ENCODE results near the gene ZNF536. TPM values are rescaled to one million over a fixed set of nuclear protein-coding genes. Genes with fewer than 3 reads are reported as not detected.

ZNF536 gene
- total RNA-seq, 1 experiment from 2014 or later: 0.05 TPM

GRCh38 chr19:30374539-30374864 lies 2.3 kb downstream of the ZNF536 start:
- H3K27me3 ChIP-seq (ENCODE audit: control insufficient read depth, insufficient read depth, low read length): peaks cover 10% of the 10 kb centered on the region
- no peak overlapping the region for H3K4me3 ChIP-seq (ENCODE audit: low read depth in 2 of 2, low read length in 2 of 2)
- in situ Hi-C loops (cut with HindIII; ENCODE audit: low pct_unique_long_range_greater_than_20kb, low sequenced_read_pairs): no loop called here
- no TSS peak for BruUV-seq (replicated peaks)
- DNase-seq (ENCODE audit: low read depth, low spot score): no peak
- no peaks in the 10 kb centered on the region; the same call in 1 of the 2 replicates for H3K36me3 ChIP-seq (ENCODE audit: control insufficient read depth, insufficient read depth, low read length)
- no peaks in the 10 kb centered on the region for H3K9me3 ChIP-seq (ENCODE audit: control insufficient read depth, insufficient read depth, low read depth, low read length)
- TF ChIP-seq, protein P1, sequence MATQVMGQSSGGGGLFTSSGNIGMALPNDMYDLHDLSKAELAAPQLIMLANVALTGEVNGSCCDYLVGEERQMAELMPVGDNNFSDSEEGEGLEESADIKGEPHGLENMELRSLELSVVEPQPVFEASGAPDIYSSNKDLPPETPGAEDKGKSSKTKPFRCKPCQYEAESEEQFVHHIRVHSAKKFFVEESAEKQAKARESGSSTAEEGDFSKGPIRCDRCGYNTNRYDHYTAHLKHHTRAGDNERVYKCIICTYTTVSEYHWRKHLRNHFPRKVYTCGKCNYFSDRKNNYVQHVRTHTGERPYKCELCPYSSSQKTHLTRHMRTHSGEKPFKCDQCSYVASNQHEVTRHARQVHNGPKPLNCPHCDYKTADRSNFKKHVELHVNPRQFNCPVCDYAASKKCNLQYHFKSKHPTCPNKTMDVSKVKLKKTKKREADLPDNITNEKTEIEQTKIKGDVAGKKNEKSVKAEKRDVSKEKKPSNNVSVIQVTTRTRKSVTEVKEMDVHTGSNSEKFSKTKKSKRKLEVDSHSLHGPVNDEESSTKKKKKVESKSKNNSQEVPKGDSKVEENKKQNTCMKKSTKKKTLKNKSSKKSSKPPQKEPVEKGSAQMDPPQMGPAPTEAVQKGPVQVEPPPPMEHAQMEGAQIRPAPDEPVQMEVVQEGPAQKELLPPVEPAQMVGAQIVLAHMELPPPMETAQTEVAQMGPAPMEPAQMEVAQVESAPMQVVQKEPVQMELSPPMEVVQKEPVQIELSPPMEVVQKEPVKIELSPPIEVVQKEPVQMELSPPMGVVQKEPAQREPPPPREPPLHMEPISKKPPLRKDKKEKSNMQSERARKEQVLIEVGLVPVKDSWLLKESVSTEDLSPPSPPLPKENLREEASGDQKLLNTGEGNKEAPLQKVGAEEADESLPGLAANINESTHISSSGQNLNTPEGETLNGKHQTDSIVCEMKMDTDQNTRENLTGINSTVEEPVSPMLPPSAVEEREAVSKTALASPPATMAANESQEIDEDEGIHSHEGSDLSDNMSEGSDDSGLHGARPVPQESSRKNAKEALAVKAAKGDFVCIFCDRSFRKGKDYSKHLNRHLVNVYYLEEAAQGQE (IDR thresholded peaks at IDR 0.05; ENCODE audit: insufficient read depth in 1 of 2, low read depth in 2 of 2, low read length in 1 of 2): no peak
- TF ChIP-seq POLR2AphosphoS5 (IDR thresholded peaks at IDR 0.05; ENCODE audit: low read depth, low read length): no peak
- no peak for TF ChIP-seq CTCF (IDR thresholded peaks at IDR 0.05)
- TF ChIP-seq SIN3A (IDR thresholded peaks at IDR 0.05; ENCODE audit: borderline replicate concordance, insufficient read depth, low read depth, low read length): no peak
- no peak for TF ChIP-seq TCF7L2 (IDR thresholded peaks at IDR 0.05; ENCODE audit: low read depth, low read length)
- POLR2A ChIA-PET: no interaction called here
- no peak for ATAC-seq
- H3K27ac ChIP-seq (ENCODE audit: low read length): no peak overlapping the region
- no peaks in the 10 kb centered on the region for H3K4me1 ChIP-seq (ENCODE audit: control insufficient read depth, insufficient read depth, low read length)
- intact Hi-C loops (cut with micrococcal nuclease; ENCODE audit: unreplicated experiment): no loop called here
- CTCF ChIA-PET: no interaction called here

DNA sequence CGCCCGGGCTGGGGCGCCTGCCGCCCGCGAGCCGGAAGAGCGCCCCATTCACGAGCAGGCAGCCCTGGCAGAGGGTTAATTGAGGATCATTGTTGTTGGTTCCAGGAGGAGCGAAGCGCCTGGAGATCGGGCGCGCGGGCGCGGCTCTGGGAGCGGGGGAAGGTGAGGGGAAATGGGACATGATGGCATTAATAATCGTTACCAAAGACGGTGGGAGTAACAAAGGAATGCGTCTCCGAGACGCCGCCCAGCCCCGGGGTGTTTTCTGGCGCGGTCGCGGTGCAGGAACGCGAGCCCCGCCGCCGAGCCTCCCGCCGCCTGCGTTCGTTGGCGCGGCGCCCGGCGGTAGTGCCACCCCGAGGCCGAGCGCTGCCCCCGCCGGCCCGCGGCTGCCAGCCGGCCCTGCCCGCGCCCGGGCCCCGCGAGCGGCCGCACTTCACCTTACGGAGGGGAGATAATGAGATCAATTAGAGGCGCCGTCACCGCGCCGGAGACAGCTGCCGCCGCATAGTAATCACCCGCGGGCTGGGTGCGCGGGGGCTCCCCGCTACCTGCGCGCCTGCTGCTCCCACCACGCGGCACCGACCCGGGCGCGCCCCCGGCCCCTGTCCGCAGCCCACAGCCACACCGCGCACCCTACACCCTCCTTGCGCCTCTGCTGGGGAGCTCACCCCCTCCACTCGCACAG lies 2.8 kb downstream of the ZNF536 start:
- intact Hi-C loops (cut with micrococcal nuclease; ENCODE audit: unreplicated experiment): no loop called here
- no peak for TF ChIP-seq SIN3A (IDR thresholded peaks at IDR 0.05; ENCODE audit: borderline replicate concordance, insufficient read depth, low read depth, low read length)
- no peak for TF ChIP-seq TCF7L2 (IDR thresholded peaks at IDR 0.05; ENCODE audit: low read depth, low read length)
- TF ChIP-seq, protein P1 (IDR thresholded peaks at IDR 0.05; ENCODE audit: insufficient read depth in 1 of 2, low read depth in 2 of 2, low read length in 1 of 2): no peak
- no peak for TF ChIP-seq CTCF (IDR thresholded peaks at IDR 0.05)
- TF ChIP-seq POLR2AphosphoS5 (IDR thresholded peaks at IDR 0.05; ENCODE audit: low read depth, low read length): no peak
- H3K27ac ChIP-seq (ENCODE audit: low read length): no peak overlapping the region

More for the DNA sequence above, 2.8 kb downstream of the ZNF536 start:
- peaks cover 10% of the 10 kb centered on the region; the same call in 1 of the 2 replicates for H3K27me3 ChIP-seq (ENCODE audit: control insufficient read depth, insufficient read depth, low read length)
- no peaks in the 10 kb centered on the region for H3K4me1 ChIP-seq (ENCODE audit: control insufficient read depth, insufficient read depth, low read length)
- no TSS peak for BruUV-seq (replicated peaks)
- DNase-seq (ENCODE audit: low read depth, low spot score) (no peak), ATAC-seq (no peak)
- in situ Hi-C loops (cut with HindIII; ENCODE audit: low pct_unique_long_range_greater_than_20kb, low sequenced_read_pairs): no loop called here
- ChIA-PET POLR2A (no interaction called here), CTCF (no interaction called here)
- no peaks in the 10 kb centered on the region for H3K9me3 ChIP-seq (ENCODE audit: control insufficient read depth, insufficient read depth, low read depth, low read length)
- H3K36me3 ChIP-seq (ENCODE audit: control insufficient read depth, insufficient read depth, low read length): no peaks in the 10 kb centered on the region; the same call in 1 of the 2 replicates
- no peak overlapping the region for H3K4me3 ChIP-seq (ENCODE audit: low read depth in 2 of 2, low read length in 2 of 2)
